Panc1 (cell line): ENCODE data around the gene PFN3. TPM values are rescaled to one million over a fixed set of nuclear protein-coding genes. Genes with fewer than 3 reads are reported as not detected.

Experiments
- total RNA-seq: library from RNA; stranded (reverse); gene quantifications from one replicate; pipeline ENCODE4 v1.2.1, GENCODE V29; 2021; ENCODE audit not compliant: unreplicated experiment

Gene PFN3
- total RNA-seq, 1 experiment from 2014 or later: not detected

Other genes with a start within 250 kb of the PFN3 start
- gene RAB24, start 96.9 kb downstream of the PFN3 start, total RNA-seq: 37.2 TPM
- 275 TPM for gene PRELID1, start 96.9 kb downstream of the PFN3 start, total RNA-seq
- 12.0 TPM for gene MXD3, start 88.8 kb downstream of the PFN3 start, total RNA-seq
- gene LMAN2, start 49.0 kb downstream of the PFN3 start, total RNA-seq: 140 TPM
- 13.5 TPM for gene RGS14, start 42.7 kb downstream of the PFN3 start, total RNA-seq
- not detected for gene SLC34A1, start 16.2 kb downstream of the PFN3 start, total RNA-seq
- 13.4 TPM for gene F12, start 8.9 kb upstream of the PFN3 start, total RNA-seq
- gene GRK6, start 26.0 kb upstream of the PFN3 start, total RNA-seq: 56.1 TPM
- 39.2 TPM for gene PRR7, start 46.2 kb upstream of the PFN3 start, total RNA-seq
- gene DBN1, start 73.0 kb upstream of the PFN3 start, total RNA-seq: 195 TPM
- gene PDLIM7, start 96.9 kb upstream of the PFN3 start, total RNA-seq: 62.9 TPM
- gene DOK3, start 109.2 kb upstream of the PFN3 start, total RNA-seq: 12.4 TPM
- gene DDX41, start 116.3 kb upstream of the PFN3 start, total RNA-seq: 111 TPM
- gene FAM193B, start 153.9 kb upstream of the PFN3 start, total RNA-seq: 58.5 TPM
- gene TMED9, start 191.5 kb upstream of the PFN3 start, total RNA-seq: 293 TPM
- gene B4GALT7, start 199.5 kb upstream of the PFN3 start, total RNA-seq: 38.0 TPM